GDM1 (cell line): ENCODE data around the gene PRDM1.

Experiments
- DNase-seq: peaks from one replicate; lab custom pipeline; 2025; lab: John Stamatoyannopoulos, UW

Gene PRDM1

GRCh38 chr6:106085984-106086813 is at the start of gene PRDM1:
PRDM1 (plus strand) TSS chr6:106086336; CDS start chr6:106086554, 218 bp downstream.
- peak; percentile 74 for DNase-seq

- no peak for DNase-seq
Measured at GRCh38 chr6:106037060-106037459, 49.1 kb upstream of the PRDM1 start.

GRCh38 chr6:106039897-106040592 is 46.1 kb upstream of the PRDM1 start:
- DNase-seq: no peak

- DNase-seq: no peak
Measured at GRCh38 chr6:106044151-106044550, 42.0 kb upstream of the PRDM1 start.

- DNase-seq: no peak
Measured at GRCh38 chr6:106045077-106045476, 41.1 kb upstream of the PRDM1 start.

- no peak for DNase-seq
Measured at GRCh38 chr6:106046116-106046853, 39.9 kb upstream of the PRDM1 start.

- no peak for DNase-seq
Measured at GRCh38 chr6:106046854-106047200, 39.3 kb upstream of the PRDM1 start.

GRCh38 chr6:106048336-106048735 is 37.8 kb upstream of the PRDM1 start:
- no peak for DNase-seq

- no peak for DNase-seq
Measured at GRCh38 chr6:106050538-106050937, 35.6 kb upstream of the PRDM1 start.

GRCh38 chr6:106051226-106051625 is 34.9 kb upstream of the PRDM1 start:
- DNase-seq: no peak

GRCh38 chr6:106053484-106054205 is 32.5 kb upstream of the PRDM1 start:
- no peak for DNase-seq

GRCh38 chr6:106055489-106055888 is 30.6 kb upstream of the PRDM1 start:
- DNase-seq: no peak

GRCh38 chr6:106056060-106056745 is 29.9 kb upstream of the PRDM1 start:
- no peak for DNase-seq

- no peak for DNase-seq
Measured at GRCh38 chr6:106056746-106057390, 29.3 kb upstream of the PRDM1 start.

- no peak for DNase-seq
Measured at GRCh38 chr6:106059331-106059730, 26.8 kb upstream of the PRDM1 start.

GRCh38 chr6:106060167-106060566 is 26.0 kb upstream of the PRDM1 start:
- no peak for DNase-seq

- DNase-seq: no peak
Measured at GRCh38 chr6:106063448-106063850, 22.7 kb upstream of the PRDM1 start.

- no peak for DNase-seq
Measured at GRCh38 chr6:106064142-106064541, 22.0 kb upstream of the PRDM1 start.

GRCh38 chr6:106064756-106065155 is 21.4 kb upstream of the PRDM1 start:
- DNase-seq: no peak

- DNase-seq: no peak
Measured at GRCh38 chr6:106066989-106067388, 19.1 kb upstream of the PRDM1 start.

- DNase-seq: no peak
Measured at GRCh38 chr6:106069478-106069877, 16.7 kb upstream of the PRDM1 start.
